H9 (cell line): ENCODE data around the gene PTN. TPM values are rescaled to one million over a fixed set of nuclear protein-coding genes. Genes with fewer than 3 reads are reported as not detected.

ENCODE experiments used
- DNase-seq: peaks from one replicate; pipeline ENCODE4 v3.0.0-alpha.2; 2017
- H2AFZ ChIP-seq: one replicate; pipeline ENCODE4 v1.6.1; 2013; ENCODE audit warnings: mild to moderate bottlenecking, low read length, control low read depth, moderate library complexity
- H2AK5ac ChIP-seq: 2 replicates; pipeline ENCODE4 v1.6.1; 2013; ENCODE audit warnings: low read length, control low read depth, mixed read lengths; ENCODE audit not compliant: insufficient read length
- H2BK120ac ChIP-seq: one replicate; pipeline ENCODE4 v1.6.1; 2013; ENCODE audit warnings: low read depth, mild to moderate bottlenecking, low read length, control low read depth, inconsistent platforms; ENCODE audit not compliant: poor library complexity, severe bottlenecking
- H2BK12ac ChIP-seq: 2 replicates; pipeline ENCODE4 v1.6.1; 2013; ENCODE audit warnings: low read length, control low read depth, mixed read lengths, low read depth; ENCODE audit not compliant: insufficient read length
- H2BK15ac ChIP-seq: 2 replicates; pipeline ENCODE4 v1.6.1; 2013; ENCODE audit warnings: low read depth, low read length, control low read depth
- H2BK20ac ChIP-seq: one replicate; pipeline ENCODE4 v1.6.1; 2013; ENCODE audit warnings: low read depth, mild to moderate bottlenecking, low read length, control low read depth, inconsistent platforms; ENCODE audit not compliant: poor library complexity, severe bottlenecking
- H2BK5ac ChIP-seq: 2 replicates; pipeline ENCODE4 v1.6.1; 2013; ENCODE audit warnings: low read length, control low read depth, mixed read lengths; ENCODE audit not compliant: insufficient read length
- H3K14ac ChIP-seq: 2 replicates; pipeline ENCODE4 v1.6.1; 2013; ENCODE audit warnings: low read length, control low read depth; ENCODE audit not compliant: insufficient read depth
- H3K18ac ChIP-seq: 2 replicates; pipeline ENCODE4 v1.6.1; 2013; ENCODE audit warnings: low read depth, mild to moderate bottlenecking, mixed read lengths, low read length, control low read depth; ENCODE audit not compliant: insufficient read length
- H3K23ac ChIP-seq: 2 replicates; pipeline ENCODE4 v1.6.1; 2013; ENCODE audit warnings: low read length, control low read depth, mixed read lengths, low read depth; ENCODE audit not compliant: insufficient read length
- H3K23me2 ChIP-seq: 2 replicates; pipeline ENCODE4 v1.6.1; 2013; ENCODE audit warnings: low read depth, mild to moderate bottlenecking, mixed read lengths, low read length, control low read depth; ENCODE audit not compliant: insufficient read length, poor library complexity, severe bottlenecking
- H3K27ac ChIP-seq: 2 replicates; pipeline ENCODE4 v1.5.1; 2013; ENCODE audit warnings: low read length, control low read depth, mixed read lengths, low read depth; ENCODE audit not compliant: insufficient read length
- H3K27me3 ChIP-seq: 2 replicates; pipeline ENCODE4 v1.6.1; 2013; ENCODE audit warnings: low read length, control low read depth, inconsistent platforms; ENCODE audit not compliant: insufficient read depth
- H3K4ac ChIP-seq: 2 replicates; pipeline ENCODE4 v1.6.1; 2013; ENCODE audit warnings: low read depth, mild to moderate bottlenecking, control low read depth, inconsistent platforms, low read length, moderate library complexity
- H3K4me1 ChIP-seq: 2 replicates; pipeline ENCODE4 v1.6.1; 2013; ENCODE audit warnings: low read length, control low read depth, inconsistent platforms; ENCODE audit not compliant: insufficient read depth
- H3K4me2 ChIP-seq: 2 replicates; pipeline ENCODE4 v1.6.1; 2013; ENCODE audit warnings: low read length, control low read depth, mixed read lengths; ENCODE audit not compliant: insufficient read length, insufficient read depth
- H3K56ac ChIP-seq: 2 replicates; pipeline ENCODE4 v1.6.1; 2013; ENCODE audit warnings: low read depth, mild to moderate bottlenecking, mixed read lengths, low read length, control low read depth; ENCODE audit not compliant: insufficient read length
- H3K79me1 ChIP-seq: 2 replicates; pipeline ENCODE4 v1.6.1; 2013; ENCODE audit warnings: low read depth, mild to moderate bottlenecking, moderate library complexity, low read length, control low read depth, inconsistent platforms; ENCODE audit not compliant: insufficient read depth, poor library complexity, severe bottlenecking
- H3K79me2 ChIP-seq: 2 replicates; pipeline ENCODE4 v1.6.1; 2013; ENCODE audit warnings: low read length, control low read depth, inconsistent platforms; ENCODE audit not compliant: insufficient read depth
- H3K9ac ChIP-seq: 2 replicates; pipeline ENCODE4 v1.6.1; 2013; ENCODE audit warnings: low read length, control low read depth, mixed read lengths; ENCODE audit not compliant: insufficient read length; ENCODE audit errors: extremely low read depth
- H3K9me3 ChIP-seq: one replicate; pipeline ENCODE4 v1.6.1; 2013; ENCODE audit warnings: low read depth, low read length, inconsistent platforms; ENCODE audit not compliant: control insufficient read depth
- H3T11ph ChIP-seq: one replicate; pipeline ENCODE4 v1.6.1; 2013; ENCODE audit warnings: mild to moderate bottlenecking, low read length, control low read depth, inconsistent platforms
- H4K20me1 ChIP-seq: one replicate; pipeline ENCODE4 v1.6.1; 2013; ENCODE audit not compliant: control insufficient read depth, insufficient read length, insufficient read depth
- H4K5ac ChIP-seq: 2 replicates; pipeline ENCODE4 v1.6.1; 2013; ENCODE audit warnings: low read depth, mild to moderate bottlenecking, mixed read lengths, low read length, control low read depth; ENCODE audit not compliant: insufficient read length
- H4K8ac ChIP-seq: replicated peaks from 2 replicates; pipeline ENCODE4 v1.6.1; 2013; ENCODE audit warnings: low read length, control low read depth, mixed read lengths, low read depth; ENCODE audit not compliant: insufficient read length
- H4K91ac ChIP-seq: 2 replicates; pipeline ENCODE4 v1.6.1; 2013; ENCODE audit warnings: low read depth, mild to moderate bottlenecking, moderate library complexity, mixed read lengths, low read length, control low read depth; ENCODE audit not compliant: insufficient read length
- H3K27ac Mint-ChIP-seq, 3 experiments: 2 replicates in 2 of 3; 3 replicates in 1 of 3; pipeline ENCODE4 v1.8.0; 2020 to 2021; ENCODE audit warnings: mixed read lengths in 3 of 3, mild to moderate bottlenecking in 1 of 3, moderate library complexity in 1 of 3
- H3K27me3 Mint-ChIP-seq: 2 replicates; pipeline ENCODE4 v1.8.0; 2021; ENCODE audit warnings: low read depth, mild to moderate bottlenecking, moderate library complexity, mixed read lengths
- H3K36me3 Mint-ChIP-seq, 3 experiments: 2 replicates in 2 of 3; 3 replicates in 1 of 3; pipeline ENCODE4 v1.8.0; 2020 to 2021; ENCODE audit warnings: low read depth in 3 of 3, mixed read lengths in 3 of 3; ENCODE audit not compliant: insufficient read depth in 1 of 3
- H3K4me1 Mint-ChIP-seq, 2 experiments: 2 replicates each; pipeline ENCODE4 v1.8.0; 2020; ENCODE audit warnings: mixed read lengths in 2 of 2
- H3K4me3 Mint-ChIP-seq, 2 experiments: 2 replicates in 1 of 2; 3 replicates in 1 of 2; pipeline ENCODE4 v1.8.0; 2020 to 2021; ENCODE audit warnings: mild to moderate bottlenecking in 2 of 2, mixed read lengths in 2 of 2, moderate library complexity in 1 of 2
- H3K9me3 Mint-ChIP-seq, 2 experiments: 2 replicates in 1 of 2; 3 replicates in 1 of 2; pipeline ENCODE4 v1.8.0; 2020; ENCODE audit warnings: mild to moderate bottlenecking in 2 of 2, mixed read lengths in 2 of 2, moderate library complexity in 1 of 2
- CTCF ChIP-seq: fragments of 200-600 bp; sonication (generic); conservative IDR thresholded peaks from 3 replicates; pipeline ENCODE4 v1.8.0; 2021; ENCODE audit warnings: antibody characterized with exemption, mild to moderate bottlenecking
- WGBS: extraction: QIAGEN DNeasy Blood & Tissue Kit; methylation state at CpG from one replicate; pipeline ENCODE4 v1.1.7; 2013; ENCODE audit warnings: missing lambda C conversion rate, low lambda C conversion rate, mixed read lengths; ENCODE audit not compliant: insufficient read length; ENCODE audit errors: extremely low coverage; 5-methylcytosine and 5-hydroxymethylcytosine counted together
- total RNA-seq: library from RNA; stranded (reverse); gene quantifications from 2 replicates; pipeline ENCODE4 v1.2.1, GENCODE V29; 2021

PTN gene
- total RNA-seq, 1 experiment from 2014 or later: 16.5 TPM

- Histone ChIP-seq H3K14ac (no peak overlapping the region), H4K5ac (no peak overlapping the region), H3K27me3 (no peaks in the 10 kb centered on the region), H3K4me2 (no peak overlapping the region), H2BK120ac (no peak overlapping the region), H4K91ac (no peak overlapping the region), H2BK20ac (no peak overlapping the region), H3T11ph (no peak overlapping the region), H3K27ac (no peak overlapping the region), H3K9me3 (no peaks in the 10 kb centered on the region), H3K4ac (no peak overlapping the region), H3K4me1 (peaks cover 3% of the 10 kb centered on the region; the same call in 1 of the 2 replicates), H3K18ac (no peak overlapping the region), H2BK15ac (no peak overlapping the region), H3K23ac (no peak overlapping the region), H3K56ac (no peak overlapping the region), H2BK5ac (no peak overlapping the region), H2BK12ac (no peak overlapping the region), H3K79me1 (no peaks in the 10 kb centered on the region), H2AK5ac (no peak overlapping the region), H2AFZ (no peak overlapping the region), H4K20me1 (no peaks in the 10 kb centered on the region), H3K9ac (no peak overlapping the region), H3K23me2 (no peaks in the 10 kb centered on the region), H3K79me2 (no peaks in the 10 kb centered on the region), H4K8ac (no peak overlapping the region)
- peaks cover 5 to 8% of the 10 kb centered on the region in 2 experiments for H3K4me1 Mint-ChIP-seq
- WGBS: no CpG with 5 or more reads among the region's 2 CpGs
- DNase-seq: no peak
- H3K27me3 Mint-ChIP-seq: no peaks in the 10 kb centered on the region
- peaks cover 4 to 6% (median 4%) of the 10 kb centered on the region in 3 experiments; a peak in 5 of 7 replicates for H3K36me3 Mint-ChIP-seq
- TF ChIP-seq CTCF: no peak
- no peak overlapping the region for H3K4me3 Mint-ChIP-seq
- H3K27ac Mint-ChIP-seq: no peak overlapping the region
- H3K9me3 Mint-ChIP-seq: 0 out of 5 replicates have a peak, but pooled peaks cover 0 to 1% of the 10 kb centered on the region in 2 experiments
Measured at GRCh38 chr7:137296576-137296975, 47.0 kb downstream of the PTN start.
